Nephron progenitor cell (in vitro differentiated cells): ENCODE measurements around the gene TPPP3.
A peak's percentile ranks its signal among the peaks of the same experiment; 100 is the strongest.

ENCODE experiments used
- DNase-seq: peaks from one replicate; pipeline ENCODE4 v3.0.0; 2021
- H3K27ac Mint-ChIP-seq: 2 replicates; pipeline ENCODE4 v1.8.0; 2021; ENCODE audit warnings: mild to moderate bottlenecking, moderate library complexity, mixed read lengths
- H3K27me3 Mint-ChIP-seq: 2 replicates; pipeline ENCODE4 v1.8.0; 2021; ENCODE audit warnings: mild to moderate bottlenecking, low read depth, mixed read lengths; ENCODE audit not compliant: poor library complexity
- H3K36me3 Mint-ChIP-seq: 2 replicates; pipeline ENCODE4 v1.8.0; 2021; ENCODE audit warnings: low read depth, mixed read lengths
- H3K4me1 Mint-ChIP-seq: 2 replicates; pipeline ENCODE4 v1.8.0; 2021; ENCODE audit warnings: mixed read lengths
- H3K4me3 Mint-ChIP-seq: 2 replicates; pipeline ENCODE4 v1.8.0; 2021; ENCODE audit warnings: mild to moderate bottlenecking, moderate library complexity, mixed read lengths
- H3K9me3 Mint-ChIP-seq: 2 replicates; pipeline ENCODE4 v1.8.0; 2021; ENCODE audit warnings: mild to moderate bottlenecking, moderate library complexity, mixed read lengths
- CTCF ChIP-seq: fragments of 200-600 bp; sonication (generic); IDR thresholded peaks from 2 replicates; pipeline ENCODE4 v1.5.0; 2021; ENCODE audit warnings: antibody characterized with exemption

TPPP3 gene

GRCh38 chr16:67432506-67432890 lies 39.2 kb upstream of the TPPP3 start:
- Mint-ChIP-seq H3K27ac (peak overlapping the region; percentile 96), H3K9me3 (no peaks in the 10 kb centered on the region), H3K4me3 (peak overlapping the region; percentile 80), H3K4me1 (peaks cover 65% of the 10 kb centered on the region), H3K27me3 (peaks cover 48% of the 10 kb centered on the region), H3K36me3 (peaks cover 12% of the 10 kb centered on the region)
- no peak for TF ChIP-seq CTCF
- DNase-seq: no peak

- H3K27me3 Mint-ChIP-seq: peaks cover 51% of the 10 kb centered on the region
- H3K9me3 Mint-ChIP-seq: no peaks in the 10 kb centered on the region
- H3K36me3 Mint-ChIP-seq: peaks cover 8% of the 10 kb centered on the region
- DNase-seq: peak; percentile 59
- H3K27ac Mint-ChIP-seq: peak overlapping the region; percentile 96
- no peak for TF ChIP-seq CTCF
- H3K4me3 Mint-ChIP-seq: peak overlapping the region; percentile 83
- H3K4me1 Mint-ChIP-seq: peaks cover 67% of the 10 kb centered on the region
Observed at GRCh38 chr16:67431775-67432505, 38.6 kb upstream of the TPPP3 start.

- no peaks in the 10 kb centered on the region for H3K9me3 Mint-ChIP-seq
- peak within 1 kb of the TSS; percentile 81 for H3K27ac Mint-ChIP-seq
- H3K4me3 Mint-ChIP-seq: peak within 1 kb of the TSS; percentile 83
- DNase-seq: peak; percentile 71
- no peak for TF ChIP-seq CTCF
- peaks cover 70% of the 10 kb centered on the region for H3K4me1 Mint-ChIP-seq
- H3K27me3 Mint-ChIP-seq: peaks cover 59% of the 10 kb centered on the region
- H3K36me3 Mint-ChIP-seq: peaks cover 6% of the 10 kb centered on the region
Observed at GRCh38 chr16:67430977-67431774, 37.9 kb upstream of the TPPP3 start, which contains the start of gene HSD11B2. TSS of gene HSD11B2 (plus strand) at chr16:67431121. CDS start at chr16:67431249, 128 bp downstream.

- DNase-seq: peak; percentile 56
- Mint-ChIP-seq H3K4me1 (peaks cover 71% of the 10 kb centered on the region), H3K4me3 (peak overlapping the region; percentile 82), H3K36me3 (peaks cover 6% of the 10 kb centered on the region), H3K27ac (no peak overlapping the region), H3K27me3 (peaks cover 65% of the 10 kb centered on the region), H3K9me3 (no peaks in the 10 kb centered on the region)
- no peak for TF ChIP-seq CTCF
Observed at GRCh38 chr16:67430504-67430976, 37.2 kb upstream of the TPPP3 start.

- H3K27me3 Mint-ChIP-seq: peaks cover 71% of the 10 kb centered on the region
- H3K4me1 Mint-ChIP-seq: peaks cover 71% of the 10 kb centered on the region
- H3K27ac Mint-ChIP-seq: no peak overlapping the region
Observed at GRCh38 chr16:67429799-67430503, 36.7 kb upstream of the TPPP3 start.

More at GRCh38 chr16:67429799-67430503, 36.7 kb upstream of the TPPP3 start:
- DNase-seq: no peak
- TF ChIP-seq CTCF: no peak
- Mint-ChIP-seq H3K4me3 (peak overlapping the region; percentile 82), H3K9me3 (no peaks in the 10 kb centered on the region), H3K36me3 (peaks cover 6% of the 10 kb centered on the region)
